Measurements from ENCODE around the gene STK17A.

DNA sequence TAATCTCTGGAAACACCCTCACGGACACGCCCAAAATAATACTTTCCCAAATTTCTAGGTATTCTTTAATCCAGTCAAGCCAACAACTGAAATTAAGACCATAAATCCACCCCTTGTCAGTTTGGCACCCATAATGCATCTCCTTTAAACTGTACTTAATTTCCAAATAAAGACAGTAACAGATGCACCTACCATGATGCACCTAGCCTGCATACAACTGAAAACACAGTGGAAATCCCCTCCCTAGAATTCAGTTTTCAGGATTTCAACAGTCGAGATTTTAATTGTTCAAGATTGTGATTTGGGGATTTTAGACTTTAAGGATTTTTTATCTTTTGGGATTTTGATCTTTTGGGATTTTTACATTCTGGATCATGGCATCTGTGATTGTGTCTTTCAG lies 17.1 kb downstream of the STK17A start:
- TF ChIP-seq HDGF (IDR thresholded peaks at IDR 0.05; ENCODE audit: borderline replicate concordance) (no peak), LEF1 (IDR thresholded peaks at IDR 0.05; ENCODE audit: borderline replicate concordance) (no peak), FOXA1 (IDR thresholded peaks at IDR 0.05) (no peak), ZNF384 (IDR thresholded peaks at IDR 0.05) (no peak), FOXK2 (IDR thresholded peaks at IDR 0.05) (no peak), BHLHE40 (IDR thresholded peaks at IDR 0.05; ENCODE audit: borderline replicate concordance) (no peak), SUZ12 (IDR thresholded peaks at IDR 0.05) (no peak), NFRKB (IDR thresholded peaks at IDR 0.05) (no peak), CTBP1 (IDR thresholded peaks at IDR 0.05; ENCODE audit: borderline replicate concordance) (no peak), SP1 (IDR thresholded peaks at IDR 0.05) (no peak), ARNT (IDR thresholded peaks at IDR 0.05) (no peak), L3MBTL2 (conservative IDR thresholded peaks at IDR 0.05) (no peak), FOXM1 (IDR thresholded peaks at IDR 0.05; ENCODE audit: borderline replicate concordance) (no peak)
- TF ChIP-seq, protein P1, sequence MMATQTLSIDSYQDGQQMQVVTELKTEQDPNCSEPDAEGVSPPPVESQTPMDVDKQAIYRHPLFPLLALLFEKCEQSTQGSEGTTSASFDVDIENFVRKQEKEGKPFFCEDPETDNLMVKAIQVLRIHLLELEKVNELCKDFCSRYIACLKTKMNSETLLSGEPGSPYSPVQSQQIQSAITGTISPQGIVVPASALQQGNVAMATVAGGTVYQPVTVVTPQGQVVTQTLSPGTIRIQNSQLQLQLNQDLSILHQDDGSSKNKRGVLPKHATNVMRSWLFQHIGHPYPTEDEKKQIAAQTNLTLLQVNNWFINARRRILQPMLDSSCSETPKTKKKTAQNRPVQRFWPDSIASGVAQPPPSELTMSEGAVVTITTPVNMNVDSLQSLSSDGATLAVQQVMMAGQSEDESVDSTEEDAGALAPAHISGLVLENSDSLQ (IDR thresholded peaks at IDR 0.05), result no peak

All from HEK293T (cell line).